Activated T-cell treated with anti-CD3 and anti-CD28 coated beads, Interleukin-2, amount 50 U/mL, for 48 hours (primary cell): ENCODE results near the gene FAT3.

Experiments used
- DNase-seq, 2 experiments: peaks; one replicate each; pipeline ENCODE4 v3.0.0-alpha.2; 2020

The FAT3 gene

DNA sequence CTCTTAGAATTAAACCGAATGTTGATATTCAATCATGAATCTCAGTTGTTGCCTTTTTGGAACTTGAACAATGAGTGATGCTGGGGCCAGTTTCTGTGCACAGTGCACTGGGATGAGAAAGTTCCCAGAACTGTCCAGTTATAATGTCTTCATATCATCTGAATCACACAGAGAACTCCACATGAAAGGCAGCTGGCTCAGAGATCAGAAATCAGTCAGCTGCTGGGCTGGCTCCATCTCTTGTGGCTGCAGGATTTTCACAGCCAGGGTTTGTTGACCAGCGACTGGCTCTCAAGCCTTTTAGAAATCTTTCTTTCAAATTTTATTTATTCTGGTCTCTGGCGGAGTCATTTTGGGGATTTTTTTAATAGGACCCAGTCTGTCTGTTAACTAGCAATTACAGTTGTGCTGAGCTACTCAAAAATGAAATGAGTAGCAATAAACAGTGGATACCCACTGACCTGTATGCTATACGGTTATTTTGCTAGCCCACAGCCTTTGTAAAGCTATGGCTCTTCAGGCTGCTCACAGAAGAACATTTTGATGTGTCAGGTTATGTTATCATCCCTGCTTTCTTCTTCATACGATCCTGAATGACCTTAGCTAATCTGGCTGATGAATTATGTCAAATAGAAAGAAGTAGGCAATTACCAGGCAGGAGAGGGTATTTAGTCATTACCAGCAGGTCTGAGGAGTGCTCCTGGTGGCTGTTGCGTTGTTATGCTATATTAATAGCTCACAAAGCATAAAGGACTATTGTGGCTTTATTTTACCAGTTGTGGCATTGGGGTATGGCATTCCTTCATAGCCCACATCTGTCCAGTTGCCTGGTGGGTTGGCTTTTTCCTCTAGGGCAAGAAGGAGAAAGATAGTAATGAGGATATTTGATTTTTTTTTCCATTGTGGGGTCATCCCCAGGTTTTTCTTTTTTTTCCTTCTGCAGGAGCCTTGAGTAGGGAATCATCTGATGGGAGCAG lies 3.6 kb downstream of the FAT3 start:
- no peak for DNase-seq

GRCh38 chr11:92236856-92237255 lies 12.2 kb downstream of the FAT3 start:
- DNase-seq: no peak

- no peak for DNase-seq
Measured at GRCh38 chr11:92240916-92241315, 16.3 kb downstream of the FAT3 start.

- DNase-seq: no peak
Measured at GRCh38 chr11:92245700-92246271, 21.2 kb downstream of the FAT3 start.

GRCh38 chr11:92246630-92247029 lies 22.0 kb downstream of the FAT3 start:
- no peak for DNase-seq

- no peak for DNase-seq
Measured at GRCh38 chr11:92249156-92249753, 24.6 kb downstream of the FAT3 start.

DNA sequence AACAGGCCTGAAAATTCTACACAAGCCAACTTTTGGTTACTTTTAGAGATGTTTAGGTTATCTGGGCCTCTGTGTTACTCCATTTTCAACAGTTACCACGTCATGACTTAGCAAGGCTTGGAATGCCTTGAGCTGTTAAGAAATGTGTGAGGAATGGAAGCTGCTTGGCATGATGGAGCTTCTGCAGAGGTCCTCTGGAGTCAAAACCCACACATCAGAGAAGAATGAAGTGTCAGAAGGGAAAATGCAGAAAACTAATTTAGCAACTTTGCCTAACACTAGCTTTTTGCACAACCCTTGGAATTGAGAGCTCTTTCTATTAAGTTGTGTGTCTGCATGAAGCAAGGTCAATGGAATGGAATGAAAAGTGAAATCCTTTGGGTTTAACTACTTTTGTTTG lies 27.4 kb downstream of the FAT3 start:
- DNase-seq: no peak

GRCh38 chr11:92253421-92253820 lies 28.8 kb downstream of the FAT3 start:
- DNase-seq: no peak

GRCh38 chr11:92253945-92254344 lies 29.3 kb downstream of the FAT3 start:
- no peak for DNase-seq

- DNase-seq: no peak
Measured at GRCh38 chr11:92257536-92257935, 32.9 kb downstream of the FAT3 start.

DNA sequence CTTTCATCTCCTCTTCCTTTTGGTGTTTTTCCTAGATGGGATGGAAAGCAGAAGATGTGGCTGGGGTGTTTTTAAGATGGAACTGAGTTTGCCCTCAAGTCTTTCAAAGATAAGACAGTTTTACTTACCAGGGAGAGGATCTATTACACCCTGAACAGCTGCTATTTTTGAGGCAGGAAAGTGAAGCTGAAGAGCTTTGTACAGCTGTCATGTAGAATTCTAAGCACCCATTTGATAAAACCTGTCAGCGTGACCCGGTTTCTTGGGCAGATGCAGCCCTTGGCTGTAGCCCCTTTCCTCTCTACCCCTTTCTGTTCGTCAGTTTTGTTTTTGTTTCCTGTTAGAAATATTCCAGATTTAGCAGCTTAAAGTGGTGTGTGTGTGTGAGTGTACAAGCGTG lies 35.2 kb downstream of the FAT3 start:
- DNase-seq: no peak

DNA sequence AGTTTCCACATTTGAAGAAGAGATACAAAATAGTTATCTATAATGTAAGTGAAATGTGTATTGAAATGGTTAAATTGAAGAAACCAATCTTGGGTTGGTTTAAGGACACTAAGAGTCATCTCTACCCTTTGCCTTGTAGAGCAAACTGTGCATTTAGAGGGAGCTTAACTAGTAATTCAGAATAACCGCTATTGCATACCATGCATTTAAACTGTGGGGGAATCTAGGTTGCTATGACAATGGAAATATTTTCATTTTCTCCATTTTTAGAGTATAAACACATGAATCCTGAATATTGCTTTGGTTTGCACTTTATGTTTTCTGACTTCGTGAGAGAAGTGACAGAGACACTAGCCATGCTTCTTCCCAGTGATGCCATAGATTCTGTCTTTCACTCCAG lies 39.7 kb downstream of the FAT3 start:
- no peak for DNase-seq

- no peak for DNase-seq
Measured at GRCh38 chr11:92266806-92267205, 42.2 kb downstream of the FAT3 start.

DNA sequence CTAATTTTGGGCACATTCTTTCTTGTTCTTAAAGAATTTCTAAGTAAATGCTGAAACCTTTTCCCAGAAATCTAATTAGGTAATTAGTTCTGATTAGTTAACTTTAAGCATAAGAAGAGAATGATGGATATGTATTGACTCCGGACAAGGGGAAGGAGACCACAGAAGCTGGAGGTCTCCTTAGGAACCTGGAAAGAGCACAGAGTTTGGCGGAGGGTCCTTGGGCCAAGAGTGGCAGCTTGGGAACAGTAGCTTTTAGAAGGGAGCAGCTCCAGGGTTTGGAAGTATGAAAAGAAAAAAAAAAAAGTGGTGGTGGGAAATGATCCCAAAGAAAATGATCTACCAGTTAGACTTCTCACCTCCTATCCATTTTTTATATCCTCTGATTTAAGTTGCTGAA lies 42.7 kb downstream of the FAT3 start:
- no peak for DNase-seq

- no peak for DNase-seq
Measured at GRCh38 chr11:92267968-92268367, 43.4 kb downstream of the FAT3 start.

DNA sequence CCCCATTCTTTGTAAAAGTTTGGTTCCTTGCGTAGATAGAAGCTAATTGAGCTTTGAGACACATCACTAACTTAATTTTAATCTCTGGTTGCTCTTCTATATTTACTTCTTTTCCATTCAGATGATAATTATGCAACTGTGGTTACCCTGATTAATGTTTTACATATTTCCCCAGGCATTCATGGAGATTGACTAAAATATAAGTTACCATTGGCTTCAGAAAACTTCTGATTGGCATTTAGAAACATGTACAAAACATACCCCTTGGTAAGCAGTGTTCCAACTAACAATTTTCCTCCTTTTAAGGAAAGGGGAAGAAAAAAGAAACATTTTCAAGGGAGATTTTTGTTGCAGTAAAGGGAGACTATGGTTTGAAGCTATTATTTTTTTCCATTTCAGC lies 43.9 kb downstream of the FAT3 start:
- DNase-seq: no peak

DNA sequence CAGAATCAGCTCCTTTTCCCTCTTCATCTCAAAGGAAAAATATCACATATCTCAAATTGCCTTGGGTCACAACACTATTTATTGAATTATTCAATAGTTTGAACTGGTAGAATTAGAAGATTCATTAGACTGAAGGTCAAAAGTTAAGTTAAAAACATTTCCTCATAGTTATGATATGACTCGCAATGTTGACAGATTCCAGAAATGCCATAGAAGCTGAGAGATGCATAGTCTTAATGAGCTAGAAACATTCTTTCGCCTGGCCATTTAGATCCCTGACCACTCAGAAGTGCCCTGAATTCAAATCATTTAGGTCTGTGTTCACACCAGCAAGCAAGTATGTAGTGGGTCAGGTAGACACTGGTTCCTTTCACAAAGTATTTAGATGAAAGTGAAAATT lies 44.4 kb downstream of the FAT3 start:
- no peak for DNase-seq

- DNase-seq: no peak
Measured at GRCh38 chr11:92269841-92270240, 45.2 kb downstream of the FAT3 start.

DNA sequence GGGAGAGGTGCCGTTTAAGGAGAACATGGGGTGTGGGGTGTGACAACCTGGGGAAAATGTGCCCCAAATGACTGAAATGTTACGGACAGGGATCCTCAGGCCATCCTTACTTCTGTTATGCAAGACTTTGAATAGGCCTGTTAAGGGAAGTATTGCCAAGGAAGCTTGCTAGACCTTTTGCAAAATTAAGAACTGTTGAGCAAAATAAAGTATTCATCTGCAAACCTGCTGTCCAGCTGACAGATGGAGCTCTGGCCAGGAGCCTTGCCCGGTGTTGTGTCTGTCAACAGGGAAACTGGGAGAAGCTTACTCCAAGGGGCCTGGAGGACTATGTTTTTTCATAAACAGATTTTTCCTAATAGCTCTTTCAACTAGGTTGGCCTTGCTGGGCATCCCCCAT lies 48.0 kb downstream of the FAT3 start:
- DNase-seq: no peak
